IMR-90 (cell line): ENCODE measurements around the gene MIEN1.
A peak's percentile ranks its signal among the peaks of the same experiment; 100 is the strongest.

Experiments
- BHLHE40 ChIP-seq: fragments of 150-350 bp; IDR thresholded peaks from 2 replicates; pipeline ENCODE4 v1.6.1; 2016; ENCODE audit warnings: mild to moderate bottlenecking, low read depth, low read length
- CEBPB ChIP-seq: IDR thresholded peaks from 2 replicates; pipeline ENCODE4 v1.6.1; 2012; ENCODE audit warnings: low read depth, low read length, improper control_type of control experiment
- CHD1 ChIP-seq: IDR thresholded peaks from 2 replicates; pipeline ENCODE4 v1.6.1; 2012; ENCODE audit warnings: low read depth, low read length, improper control_type of control experiment
- FOS ChIP-seq: fragments of 150-350 bp; IDR thresholded peaks from 2 replicates; pipeline ENCODE4 v1.6.1; 2016; ENCODE audit warnings: low read depth, low read length
- POLR2A ChIP-seq: IDR thresholded peaks from 2 replicates; pipeline ENCODE4 v1.6.1; 2012; ENCODE audit warnings: mild to moderate bottlenecking, low read depth, low read length
- RFX5 ChIP-seq: IDR thresholded peaks from 2 replicates; pipeline ENCODE4 v1.8.0; 2012; ENCODE audit warnings: low read depth, mild to moderate bottlenecking, low read length, moderate library complexity
- SMC3 ChIP-seq: fragments of 150-350 bp; IDR thresholded peaks from 2 replicates; pipeline ENCODE4 v1.6.1; 2016; ENCODE audit warnings: low read depth, mild to moderate bottlenecking, antibody characterized with exemption, low read length, moderate library complexity
- TF ChIP-seq, protein P1 (sequence below): conservative IDR thresholded peaks from 2 replicates; pipeline ENCODE4 v1.5.1; 2012; ENCODE audit warnings: mild to moderate bottlenecking, low read depth, low read length, improper control_type of control experiment

DNA sequence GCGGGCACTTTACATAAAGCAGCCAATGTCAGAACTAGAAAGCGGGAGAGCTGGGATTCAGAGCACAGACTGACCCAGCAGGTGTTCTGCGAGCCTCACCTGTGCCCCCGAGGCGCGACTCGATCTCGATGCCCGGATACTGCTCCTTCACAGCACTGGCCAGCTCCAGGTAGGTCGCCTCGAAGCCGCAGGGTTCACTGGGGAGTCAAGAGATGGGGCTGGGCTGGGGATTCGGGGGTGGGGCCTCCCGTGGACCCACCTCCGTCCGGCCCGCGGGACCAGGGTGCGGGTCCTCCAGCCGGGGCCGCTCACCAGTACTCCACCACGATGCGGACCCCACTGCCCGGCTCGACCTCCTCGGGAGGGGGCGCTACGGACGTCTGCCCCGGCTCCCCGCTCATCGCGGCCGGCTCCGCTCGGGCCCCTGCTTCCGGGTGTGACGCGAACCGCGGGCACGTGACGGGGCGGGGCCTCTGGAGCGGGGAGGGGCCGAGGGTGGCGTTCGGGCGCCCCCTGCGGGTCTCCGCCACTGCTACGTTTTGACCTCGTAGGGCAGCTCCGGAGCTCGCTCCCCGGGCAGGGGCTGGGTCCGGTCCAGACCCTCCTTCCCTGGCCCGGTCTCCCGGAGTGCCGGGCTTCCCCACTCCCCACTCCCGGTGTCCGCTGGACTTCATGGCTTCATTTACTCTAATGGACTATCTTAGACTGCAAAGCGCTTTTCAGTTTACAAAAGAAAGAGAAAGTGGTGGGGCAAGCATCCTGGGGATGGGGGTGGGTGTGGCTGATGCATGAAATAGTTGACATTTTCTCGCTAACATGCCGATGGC is at the start of gene MIEN1:
- TF ChIP-seq SMC3 = peak; percentile 40
- peak; percentile 96 for TF ChIP-seq BHLHE40
- TF ChIP-seq, protein P1, sequence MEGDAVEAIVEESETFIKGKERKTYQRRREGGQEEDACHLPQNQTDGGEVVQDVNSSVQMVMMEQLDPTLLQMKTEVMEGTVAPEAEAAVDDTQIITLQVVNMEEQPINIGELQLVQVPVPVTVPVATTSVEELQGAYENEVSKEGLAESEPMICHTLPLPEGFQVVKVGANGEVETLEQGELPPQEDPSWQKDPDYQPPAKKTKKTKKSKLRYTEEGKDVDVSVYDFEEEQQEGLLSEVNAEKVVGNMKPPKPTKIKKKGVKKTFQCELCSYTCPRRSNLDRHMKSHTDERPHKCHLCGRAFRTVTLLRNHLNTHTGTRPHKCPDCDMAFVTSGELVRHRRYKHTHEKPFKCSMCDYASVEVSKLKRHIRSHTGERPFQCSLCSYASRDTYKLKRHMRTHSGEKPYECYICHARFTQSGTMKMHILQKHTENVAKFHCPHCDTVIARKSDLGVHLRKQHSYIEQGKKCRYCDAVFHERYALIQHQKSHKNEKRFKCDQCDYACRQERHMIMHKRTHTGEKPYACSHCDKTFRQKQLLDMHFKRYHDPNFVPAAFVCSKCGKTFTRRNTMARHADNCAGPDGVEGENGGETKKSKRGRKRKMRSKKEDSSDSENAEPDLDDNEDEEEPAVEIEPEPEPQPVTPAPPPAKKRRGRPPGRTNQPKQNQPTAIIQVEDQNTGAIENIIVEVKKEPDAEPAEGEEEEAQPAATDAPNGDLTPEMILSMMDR = peak; percentile 89
- peak; percentile 84 for TF ChIP-seq POLR2A
- TF ChIP-seq CHD1 = no peak
- no peak for TF ChIP-seq FOS
- TF ChIP-seq CEBPB = no peak
- TF ChIP-seq RFX5 = no peak
